Neural cell (in vitro differentiated cells): ENCODE measurements around the gene CPA5. TPM values are rescaled to one million over a fixed set of nuclear protein-coding genes. Genes with fewer than 3 reads are reported as not detected.

ENCODE experiments used
- H2AFZ ChIP-seq: fragments of 200-600, 300-800 bp; sonication (generic), shearing (Covaris generic); 2 replicates; pipeline ENCODE4 v1.6.0; 2014; ENCODE audit warnings: low read depth, mild to moderate bottlenecking, antibody characterized with exemption, low read length, moderate library complexity
- H3F3A ChIP-seq: fragments of 200-600 bp; shearing (Covaris generic); 2 replicates; pipeline ENCODE4 v1.6.1; 2016; ENCODE audit warnings: mild to moderate bottlenecking, moderate library complexity, mixed read lengths, antibody characterized with exemption, low read length; ENCODE audit not compliant: insufficient read depth, poor library complexity, severe bottlenecking
- H3K27ac ChIP-seq: fragments of 200-600, 300-800 bp; sonication (generic), shearing (Covaris generic); 2 replicates; pipeline ENCODE4 v1.5.1; 2014; ENCODE audit warnings: mild to moderate bottlenecking, low read length, moderate library complexity
- H3K27me3 ChIP-seq: fragments of 300-800, 200-600 bp; sonication (generic), shearing (Covaris generic); 2 replicates; pipeline ENCODE4 v1.6.0; 2014; ENCODE audit warnings: mild to moderate bottlenecking, low read depth, low read length, moderate library complexity; ENCODE audit not compliant: insufficient read depth
- H3K36me3 ChIP-seq: fragments of 300-800, 200-600 bp; sonication (generic), shearing (Covaris generic); 2 replicates; pipeline ENCODE4 v1.5.1; 2014; ENCODE audit warnings: mild to moderate bottlenecking, antibody characterized with exemption, low read length, moderate library complexity; ENCODE audit not compliant: insufficient read depth
- H3K4me2 ChIP-seq: fragments of 300-800, 200-600 bp; sonication (generic), shearing (Covaris generic); 2 replicates; pipeline ENCODE4 v1.6.0; 2014; ENCODE audit warnings: mild to moderate bottlenecking, low read length
- H3K4me3 ChIP-seq: fragments of 300-800, 200-600 bp; sonication (generic), shearing (Covaris generic); 2 replicates; pipeline ENCODE4 v1.5.1; 2014; ENCODE audit warnings: mild to moderate bottlenecking, low read length, moderate library complexity
- H3K79me2 ChIP-seq: fragments of 200-600 bp; shearing (Covaris generic); replicated peaks from 2 replicates; pipeline ENCODE4 v1.6.0; 2014; ENCODE audit warnings: mild to moderate bottlenecking, low read length, moderate library complexity; ENCODE audit not compliant: insufficient read depth
- H3K9ac ChIP-seq: fragments of 300-800, 200-600 bp; sonication (generic), shearing (Covaris generic); 2 replicates; pipeline ENCODE4 v1.6.1; 2016; ENCODE audit warnings: mild to moderate bottlenecking, low read length, mixed read lengths
- H3K9me2 ChIP-seq: fragments of 200-600 bp; shearing (Covaris generic); 2 replicates; pipeline ENCODE4 v1.6.1; 2016; ENCODE audit warnings: mild to moderate bottlenecking, low read length, mixed read lengths; ENCODE audit not compliant: insufficient read depth
- H3K9me3 ChIP-seq: fragments of 200-600, 300-800 bp; sonication (generic), shearing (Covaris generic); 2 replicates; pipeline ENCODE4 v1.6.1; 2016; ENCODE audit warnings: mild to moderate bottlenecking, mixed run types, low read length, moderate library complexity, mixed read lengths
- H4K20me1 ChIP-seq: fragments of 200-600 bp; shearing (Covaris generic); 2 replicates; pipeline ENCODE4 v1.6.1; 2016; ENCODE audit warnings: mild to moderate bottlenecking, mixed run types; ENCODE audit not compliant: insufficient read depth
- CTCF ChIP-seq: fragments of 450-650 bp; IDR thresholded peaks from 2 replicates; pipeline ENCODE4 v1.5.1; 2014; ENCODE audit warnings: antibody characterized with exemption, mild to moderate bottlenecking, moderate library complexity; ENCODE audit not compliant: poor library complexity, severe bottlenecking
- EP300 ChIP-seq: fragments of 450-650 bp; conservative IDR thresholded peaks from 2 replicates; pipeline ENCODE4 v1.6.1; 2014; ENCODE audit warnings: antibody characterized with exemption, mild to moderate bottlenecking, moderate library complexity; ENCODE audit not compliant: poor library complexity, severe bottlenecking
- EZH2 ChIP-seq: fragments of 200-600, 300-800 bp; shearing (Covaris generic), sonication (generic); IDR thresholded peaks from 2 replicates; pipeline ENCODE4 v1.6.1; 2014; ENCODE audit warnings: antibody characterized with exemption, low read length, borderline replicate concordance, mild to moderate bottlenecking; ENCODE audit not compliant: insufficient read depth, poor library complexity, severe bottlenecking
- MXI1 ChIP-seq: fragments of 450-650 bp; conservative IDR thresholded peaks from 2 replicates; pipeline ENCODE4 v1.6.1; 2014; ENCODE audit warnings: antibody characterized with exemption, mild to moderate bottlenecking; ENCODE audit not compliant: poor library complexity, severe bottlenecking
- POLR2AphosphoS5 ChIP-seq: IDR thresholded peaks from 2 replicates; pipeline ENCODE4 v1.6.1; 2012
- RAD21 ChIP-seq: fragments of 450-650 bp; conservative IDR thresholded peaks from 2 replicates; pipeline ENCODE4 v1.6.1; 2014; ENCODE audit warnings: antibody characterized with exemption, mild to moderate bottlenecking, moderate library complexity
- REST ChIP-seq: IDR thresholded peaks from 2 replicates; pipeline ENCODE4 v1.6.1; 2012; ENCODE audit warnings: borderline replicate concordance
- SMC3 ChIP-seq: fragments of 450-650 bp; conservative IDR thresholded peaks from 2 replicates; pipeline ENCODE4 v1.6.1; 2014; ENCODE audit warnings: antibody characterized with exemption, mild to moderate bottlenecking, moderate library complexity; ENCODE audit not compliant: poor library complexity
- TAF1 ChIP-seq: IDR thresholded peaks from 2 replicates; pipeline ENCODE4 v1.6.1; 2012; ENCODE audit warnings: low read depth
- polyA plus RNA-seq: library from polyadenylated mRNA; depleted of rRNA; stranded (reverse); fragments of >200 nt; gene quantifications from 2 replicates; pipeline ENCODE4 v1.2.3, GENCODE V29; 2014

The CPA5 gene
- polyA plus RNA-seq, 1 donor from 2014 or later, result not detected

DNA sequence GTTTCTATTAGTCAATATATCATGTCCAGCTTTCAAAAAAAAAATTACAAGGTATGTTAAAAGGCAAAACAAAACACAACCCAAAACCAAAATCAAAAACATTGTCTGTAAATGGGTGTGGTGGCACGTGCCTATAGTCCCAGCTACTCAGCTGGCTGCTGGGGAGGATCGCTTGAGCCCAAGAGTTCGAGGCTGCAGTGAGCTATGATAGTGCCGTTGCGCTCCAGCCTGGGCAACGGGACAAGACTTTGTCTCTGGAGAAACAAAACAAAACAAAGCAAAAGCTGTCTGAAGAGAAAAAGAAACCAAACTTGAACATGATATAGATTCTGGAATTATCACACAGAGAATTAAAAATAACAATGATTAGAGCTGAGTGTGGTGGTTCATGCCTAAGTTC, 10.3 kb upstream of the CPA5 start:
- Histone ChIP-seq H3K9ac (no peak overlapping the region), H4K20me1 (no peaks in the 10 kb centered on the region), H3K4me2 (no peak overlapping the region), H2AFZ (no peak overlapping the region), H3K27ac (no peak overlapping the region), H3K4me3 (no peak overlapping the region), H3K36me3 (no peaks in the 10 kb centered on the region), H3K9me3 (no peaks in the 10 kb centered on the region), H3K79me2 (no peaks in the 10 kb centered on the region), H3F3A (no peaks in the 10 kb centered on the region), H3K9me2 (no peaks in the 10 kb centered on the region), H3K27me3 (no peaks in the 10 kb centered on the region)
- no peak for TF ChIP-seq REST
- no peak for TF ChIP-seq SMC3
- no peak for TF ChIP-seq CTCF

DNA sequence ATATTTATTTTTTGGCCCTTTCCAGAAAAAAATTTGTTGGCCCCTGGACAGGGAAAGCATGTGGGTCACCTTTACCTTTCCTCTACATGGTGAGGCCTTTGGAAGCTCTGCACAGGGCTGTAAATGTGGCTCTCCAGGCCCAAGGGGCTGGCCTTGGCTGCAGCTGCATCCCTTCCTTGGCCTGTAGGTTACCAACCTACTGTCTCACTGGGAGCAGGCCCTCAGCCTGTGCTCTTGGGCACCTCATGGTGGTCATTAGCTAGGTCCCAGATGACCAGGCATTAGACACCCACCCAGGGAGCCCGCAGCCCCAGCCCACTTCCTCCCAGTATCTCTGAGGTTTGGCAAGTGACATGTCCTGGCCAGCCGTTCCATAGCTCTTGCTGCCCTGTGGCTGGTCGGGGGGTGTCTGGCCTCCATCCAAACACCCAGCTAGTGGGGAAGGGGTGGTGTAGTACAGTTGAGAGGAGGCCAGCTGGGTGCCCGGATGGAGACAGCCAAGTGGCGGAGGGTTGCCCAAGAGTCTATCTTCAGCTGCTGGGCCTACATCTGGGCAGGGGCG, 7.1 kb upstream of the CPA5 start:
- TF ChIP-seq SMC3, result no peak
- TF ChIP-seq EP300, result no peak
- no peak for TF ChIP-seq EZH2
- TF ChIP-seq TAF1, result no peak
- TF ChIP-seq MXI1, result no peak
- TF ChIP-seq REST, result no peak
- TF ChIP-seq CTCF, result no peak
- TF ChIP-seq POLR2AphosphoS5, result no peak
- TF ChIP-seq RAD21, result no peak
- H3K79me2 ChIP-seq, result no peaks in the 10 kb centered on the region
- no peak overlapping the region for H2AFZ ChIP-seq
- H3F3A ChIP-seq, result no peaks in the 10 kb centered on the region
- H4K20me1 ChIP-seq, result no peaks in the 10 kb centered on the region
- no peak overlapping the region for H3K27ac ChIP-seq
- no peaks in the 10 kb centered on the region for H3K9me2 ChIP-seq
- no peaks in the 10 kb centered on the region for H3K27me3 ChIP-seq
- no peaks in the 10 kb centered on the region for H3K9me3 ChIP-seq
- H3K36me3 ChIP-seq, result no peaks in the 10 kb centered on the region
- no peak overlapping the region for H3K4me3 ChIP-seq
- no peak overlapping the region for H3K4me2 ChIP-seq
- H3K9ac ChIP-seq, result no peak overlapping the region
